Measurements from ENCODE around the gene RAB40C.

RAB40C gene

GRCh38 chr16:672371-672770, 82.5 kb downstream of the RAB40C start:
- DNase-seq, result no peak

GRCh38 chr16:672851-673250, 83.0 kb downstream of the RAB40C start:
- DNase-seq, result no peak

- no peak for DNase-seq
Measured at GRCh38 chr16:673399-673991, 83.6 kb downstream of the RAB40C start.

GRCh38 chr16:674214-674881, 84.5 kb downstream of the RAB40C start:
- no peak for DNase-seq

GRCh38 chr16:674968-675883, 85.4 kb downstream of the RAB40C start, which contains the start of gene RHBDL1:
Gene RHBDL1, plus strand, starts transcription at chr16:675671. Its CDS starts 120 bp downstream, at chr16:675791.
- no peak for DNase-seq

GRCh38 chr16:675884-676564, 86.2 kb downstream of the RAB40C start:
- DNase-seq, result no peak

GRCh38 chr16:676565-676902, 86.7 kb downstream of the RAB40C start:
- no peak for DNase-seq

GRCh38 chr16:676913-677312, 87.0 kb downstream of the RAB40C start:
- no peak for DNase-seq

GRCh38 chr16:677316-678190, 87.7 kb downstream of the RAB40C start:
- no peak for DNase-seq

- no peak for DNase-seq
Measured at GRCh38 chr16:678209-678857, 88.5 kb downstream of the RAB40C start.
